Cardiac muscle cell (in vitro differentiated cells and primary cell): ENCODE data around the gene AP1S3. TPM values are rescaled to one million over a fixed set of nuclear protein-coding genes. Genes with fewer than 3 reads are reported as not detected.

Experiments
- DNase-seq, 2 donors: peaks; one replicate each; pipeline versions ENCODE4 v3.0.0 to v3.0.0-alpha.2; 2010 to 2017; ENCODE audit warnings: low read depth in 1 of 2, low spot score in 1 of 2
- H3K27ac ChIP-seq: fragments of 200-600 bp; sonication (generic); 2 replicates; pipeline ENCODE4 v1.5.1; 2016
- H3K27me3 ChIP-seq: fragments of 200-600 bp; sonication (generic); 2 replicates; pipeline ENCODE4 v1.6.0; 2016; ENCODE audit warnings: control low read depth
- H3K36me3 ChIP-seq: fragments of 200-600 bp; sonication (generic); 2 replicates; pipeline ENCODE4 v1.5.1; 2016; ENCODE audit warnings: control low read depth
- H3K4me1 ChIP-seq: fragments of 200-600 bp; sonication (generic); 2 replicates; pipeline ENCODE4 v1.8.1; 2017; ENCODE audit warnings: low read depth, mild to moderate bottlenecking, mixed run types
- H3K4me3 ChIP-seq: fragments of 200-600 bp; sonication (generic); 2 replicates; pipeline ENCODE4 v1.5.1; 2016; ENCODE audit warnings: mild to moderate bottlenecking
- H3K9me3 ChIP-seq: fragments of 200-600 bp; sonication (generic); 2 replicates; pipeline ENCODE4 v1.5.1; 2017; ENCODE audit warnings: low read depth, mild to moderate bottlenecking, control low read depth
- CTCF ChIP-seq: IDR thresholded peaks from 2 replicates; pipeline ENCODE4 v1.5.1; 2012; ENCODE audit warnings: low read depth, mild to moderate bottlenecking, low read length
- polyA plus RNA-seq: library from polyadenylated mRNA; unstranded; fragments of >200 nt; fragmentation: Nextera tagmentation; extraction: Ambion mirVana; gene quantifications from 2 replicates; pipeline ENCODE4 v1.2.1, GENCODE V29; 2016
- total RNA-seq: library from RNA; depleted of rRNA; stranded (reverse); fragments of >200 nt; gene quantifications from 2 replicates; pipeline ENCODE4 v1.2.3, GENCODE V29; 2016

The AP1S3 gene
- total and polyA plus RNA-seq, 2 experiments from 2014 or later: 1.6 TPM; not detected in 1

GRCh38 chr2:223779877-223780276, 57.5 kb downstream of the AP1S3 start:
- peak; percentile 3 to 59 for DNase-seq
- H3K27me3 ChIP-seq: no peaks in the 10 kb centered on the region
- H3K4me1 ChIP-seq: no peaks in the 10 kb centered on the region
- H3K27ac ChIP-seq: no peak overlapping the region
- peak; percentile 39 for TF ChIP-seq CTCF
- no peak overlapping the region for H3K4me3 ChIP-seq
- no peaks in the 10 kb centered on the region for H3K36me3 ChIP-seq
- H3K9me3 ChIP-seq: no peaks in the 10 kb centered on the region

GRCh38 chr2:223774193-223774592, 63.2 kb downstream of the AP1S3 start:
- H3K4me1 ChIP-seq: no peaks in the 10 kb centered on the region
- no peaks in the 10 kb centered on the region for H3K9me3 ChIP-seq
- H3K4me3 ChIP-seq: no peak overlapping the region
- H3K27me3 ChIP-seq: no peaks in the 10 kb centered on the region
- H3K27ac ChIP-seq: no peak overlapping the region
- DNase-seq: no peak
- TF ChIP-seq CTCF: no peak
- H3K36me3 ChIP-seq: no peaks in the 10 kb centered on the region

- no peak for DNase-seq
- no peak for TF ChIP-seq CTCF
- Histone ChIP-seq H3K27me3 (no peaks in the 10 kb centered on the region), H3K4me1 (no peaks in the 10 kb centered on the region), H3K27ac (no peak overlapping the region), H3K4me3 (no peak overlapping the region), H3K9me3 (no peaks in the 10 kb centered on the region), H3K36me3 (no peaks in the 10 kb centered on the region)
Measured at GRCh38 chr2:223772363-223772762, 65.0 kb downstream of the AP1S3 start.

- Histone ChIP-seq H3K36me3 (no peaks in the 10 kb centered on the region), H3K4me3 (no peak overlapping the region), H3K9me3 (no peaks in the 10 kb centered on the region), H3K27me3 (no peaks in the 10 kb centered on the region), H3K27ac (no peak overlapping the region), H3K4me1 (no peaks in the 10 kb centered on the region)
- no peak for DNase-seq
- TF ChIP-seq CTCF: no peak
Measured at GRCh38 chr2:223771475-223771874, 65.9 kb downstream of the AP1S3 start.

- Histone ChIP-seq H3K4me1 (no peaks in the 10 kb centered on the region), H3K9me3 (no peaks in the 10 kb centered on the region), H3K27me3 (no peaks in the 10 kb centered on the region), H3K27ac (no peak overlapping the region), H3K4me3 (no peak overlapping the region), H3K36me3 (no peaks in the 10 kb centered on the region)
- no peak for DNase-seq
- no peak for TF ChIP-seq CTCF
Measured at GRCh38 chr2:223768179-223768578, 69.2 kb downstream of the AP1S3 start.

GRCh38 chr2:223767341-223767740, 70.0 kb downstream of the AP1S3 start:
- Histone ChIP-seq H3K4me1 (no peaks in the 10 kb centered on the region), H3K27me3 (no peaks in the 10 kb centered on the region), H3K4me3 (no peak overlapping the region), H3K36me3 (no peaks in the 10 kb centered on the region), H3K9me3 (no peaks in the 10 kb centered on the region), H3K27ac (no peak overlapping the region)
- no peak for TF ChIP-seq CTCF
- DNase-seq: no peak
